Right ventricle myocardium inferior (tissue), 1 donor: ENCODE measurements around the gene CDH13. TPM values are rescaled to one million over a fixed set of nuclear protein-coding genes. Genes with fewer than 3 reads are reported as not detected.

Source experiments
- ATAC-seq: fragments of 200-7000 bp; cut with Tn5 transposase; one replicate; pipeline ENCODE4 v1.9.1; 2020; ENCODE audit warnings: mild to moderate bottlenecking, moderate library complexity
- DNase-seq: peaks from one replicate; pipeline ENCODE4 v3.0.0; 2021; ENCODE audit errors: missing footprints
- intact Hi-C: fragments of 100-400 bp; cut with DNase I; formaldehyde crosslinking; loops from one replicate; pipeline ENCODE4 v1.11.0; 2022
- total RNA-seq: library from RNA; stranded (reverse); fragmentation: NEBNext Ultra II Directional; extraction: Animal tissue kit (Norgen Biotek cat#: 25700); gene quantifications from one replicate; pipeline ENCODE4 v1.2.1, GENCODE V29; 2021
- donor health status: DM: no; HTN: yes; CAD: no; lungs with severe emphysema.

Gene CDH13
- total RNA-seq, 1 donor from 2014 or later: 173 TPM

DNA sequence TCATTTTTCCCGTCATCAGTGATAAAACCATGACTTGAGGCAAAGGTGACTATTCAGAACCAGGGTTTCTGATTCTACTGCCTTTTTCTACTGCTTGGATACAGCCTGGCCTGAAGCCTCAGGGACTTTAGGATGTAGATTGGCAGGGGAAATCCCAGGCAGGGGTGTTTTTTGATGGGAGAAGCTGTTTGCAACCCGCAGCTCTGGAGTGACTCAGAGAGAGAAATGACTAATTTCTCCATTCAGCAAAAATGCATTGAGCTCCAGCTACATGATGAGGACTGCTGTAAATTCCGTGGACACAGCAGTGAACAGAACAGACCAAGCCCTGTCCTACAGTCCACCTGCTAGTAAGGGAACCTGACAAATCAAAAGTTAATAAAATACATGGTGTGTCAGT is 560.6 kb downstream of the CDH13 start:
- no peak for ATAC-seq
- intact Hi-C loops: no loop called here
- DNase-seq: no peak

DNA sequence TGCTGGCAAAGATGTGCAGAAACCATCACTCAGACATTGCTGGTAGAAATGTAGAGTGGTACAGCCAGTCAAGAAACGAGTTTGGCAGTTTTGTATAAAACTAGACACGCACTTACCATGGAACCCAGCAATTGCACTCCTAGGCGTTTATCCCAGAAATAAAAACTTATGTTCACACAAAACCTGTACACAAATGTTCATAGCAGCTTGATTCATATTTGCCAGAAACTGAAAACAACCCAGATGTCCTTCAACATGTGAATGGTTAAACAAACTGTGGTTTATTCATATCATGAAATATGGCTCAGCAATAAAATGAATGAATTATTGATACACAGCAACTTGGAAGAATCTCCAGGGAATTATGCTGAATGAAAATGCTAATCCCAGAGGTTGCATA is 570.0 kb downstream of the CDH13 start:
- DNase-seq (no peak), ATAC-seq (no peak)
- intact Hi-C loops: no loop called here

DNA sequence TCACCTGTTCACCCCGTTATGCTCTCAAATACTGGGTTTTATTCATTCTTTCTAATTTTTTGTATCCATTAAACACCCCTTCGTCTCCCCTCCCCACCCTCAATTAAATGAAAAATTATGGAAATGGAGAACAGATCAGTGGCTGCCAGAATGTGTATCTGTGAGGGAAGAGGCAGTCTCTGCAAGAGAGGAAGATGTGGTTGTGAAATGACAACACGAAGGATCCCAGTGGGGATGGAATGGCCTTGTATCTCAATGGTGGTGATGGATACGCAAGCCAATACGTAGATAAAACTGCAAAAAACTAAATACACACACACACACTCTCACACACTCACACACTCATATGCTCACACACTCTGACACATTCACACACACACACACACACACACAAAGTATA is 570.7 kb downstream of the CDH13 start:
- ATAC-seq (no peak), DNase-seq (no peak)
- intact Hi-C loops: no loop called here

DNA sequence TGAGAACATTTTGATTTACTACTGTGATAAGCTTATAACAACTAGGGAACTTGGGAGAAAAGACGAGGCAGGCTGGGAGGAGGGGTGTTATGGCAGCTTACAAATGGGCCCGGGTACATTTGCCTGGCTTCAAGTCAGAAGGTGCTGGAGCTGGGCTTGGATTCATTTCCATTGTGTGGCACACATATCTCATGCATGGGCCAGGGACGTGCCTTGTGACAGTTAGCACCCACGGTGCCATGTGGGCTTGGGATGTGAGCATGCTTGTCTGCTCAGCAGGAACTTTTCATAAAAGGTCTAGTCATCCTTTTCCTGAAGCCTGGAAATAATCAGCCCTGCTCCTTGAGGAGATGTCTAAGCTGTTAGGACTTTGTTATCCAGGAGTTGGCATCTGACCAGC is 572.2 kb downstream of the CDH13 start:
- ATAC-seq (no peak), DNase-seq (no peak)
- intact Hi-C loops: no loop called here

DNA sequence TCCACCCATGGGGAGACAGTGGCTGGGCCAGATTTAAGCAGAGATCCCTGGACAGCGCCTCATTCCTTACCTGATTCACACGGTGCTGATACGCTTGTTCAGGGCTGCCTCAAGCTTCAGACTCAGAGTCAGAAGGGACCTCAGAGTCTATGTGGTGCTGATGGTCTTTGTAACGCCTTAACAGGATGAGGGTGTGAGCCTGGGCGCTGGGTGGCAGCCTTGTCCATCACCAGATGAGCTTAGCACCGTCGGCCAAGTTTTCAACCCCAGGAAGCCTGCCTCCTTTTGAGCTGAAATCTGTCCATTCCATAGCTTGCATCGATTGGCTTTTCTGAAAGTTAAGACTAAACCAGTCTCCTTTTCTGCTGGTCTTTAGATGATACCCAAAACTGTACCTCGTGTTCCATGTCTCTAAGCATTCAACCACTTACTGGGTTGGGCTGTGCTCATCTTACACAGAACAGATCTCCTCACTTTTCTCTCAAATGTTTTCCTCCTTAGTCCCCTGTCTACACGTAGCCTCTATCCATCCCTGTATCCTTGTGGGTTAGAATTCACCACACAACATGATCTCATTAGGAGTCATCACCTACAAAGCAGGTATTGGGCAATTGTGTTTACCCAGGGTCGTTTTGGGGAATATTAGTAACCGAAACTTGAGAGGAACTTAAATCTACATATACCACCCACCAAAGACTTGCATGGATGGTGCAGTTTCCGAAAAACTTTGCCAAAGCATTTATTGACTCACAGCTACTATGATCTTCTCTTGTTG is 573.4 kb downstream of the CDH13 start:
- ATAC-seq: peak; percentile 55
- intact Hi-C loops: loop anchor here (10.0 kb wide), 1 partner anchor 245 kb away; no protein-coding TSS in a partner anchor

DNA sequence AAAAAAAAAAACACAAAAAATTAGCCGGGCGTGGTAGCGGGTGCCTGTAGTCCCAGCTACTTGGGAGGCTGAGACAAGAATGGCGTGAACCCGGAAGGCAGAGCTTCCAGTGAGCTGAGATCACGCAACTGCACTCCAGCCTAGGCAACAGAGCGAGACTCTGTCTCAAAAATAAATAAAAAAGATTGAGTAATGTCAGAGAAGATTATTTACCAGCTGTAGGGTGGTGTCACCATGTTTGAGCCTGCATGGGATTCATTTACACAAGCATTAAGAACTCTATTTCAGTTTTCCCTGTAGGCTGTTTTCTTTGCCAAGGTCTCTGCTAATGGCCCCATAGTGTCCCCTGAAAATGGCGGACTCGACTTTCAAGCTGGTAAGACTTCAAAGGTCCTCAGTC is 575.0 kb downstream of the CDH13 start:
- DNase-seq (no peak), ATAC-seq (no peak)
- intact Hi-C loops: loop anchor here (10.0 kb wide), 1 partner anchor 243 kb away; no protein-coding TSS in a partner anchor

More for the DNA sequence above, 573.4 kb downstream of the CDH13 start:
- DNase-seq: no peak

DNA sequence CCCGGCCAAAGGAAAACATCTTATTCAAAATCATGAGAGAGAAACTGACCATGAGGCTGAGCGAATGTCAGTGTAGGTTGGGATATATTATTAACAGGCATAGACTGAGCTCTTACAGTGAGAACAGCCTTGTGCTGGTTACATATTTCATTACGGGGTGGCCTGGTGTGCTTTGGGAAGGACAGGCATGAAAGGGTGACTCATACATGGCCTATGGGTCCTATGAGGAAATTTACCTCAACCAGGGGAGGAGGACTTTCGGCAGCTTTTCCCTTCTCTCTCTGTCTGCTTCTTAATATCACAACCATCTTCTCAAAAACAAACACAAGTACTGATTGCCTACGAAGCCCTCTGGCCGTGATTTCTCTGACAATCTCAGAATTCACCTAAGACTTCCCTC is 579.1 kb downstream of the CDH13 start:
- no peak for ATAC-seq
- intact Hi-C loops: loop anchor here (10.0 kb wide), 1 partner anchor 239 kb away; no protein-coding TSS in a partner anchor
- no peak for DNase-seq

DNA sequence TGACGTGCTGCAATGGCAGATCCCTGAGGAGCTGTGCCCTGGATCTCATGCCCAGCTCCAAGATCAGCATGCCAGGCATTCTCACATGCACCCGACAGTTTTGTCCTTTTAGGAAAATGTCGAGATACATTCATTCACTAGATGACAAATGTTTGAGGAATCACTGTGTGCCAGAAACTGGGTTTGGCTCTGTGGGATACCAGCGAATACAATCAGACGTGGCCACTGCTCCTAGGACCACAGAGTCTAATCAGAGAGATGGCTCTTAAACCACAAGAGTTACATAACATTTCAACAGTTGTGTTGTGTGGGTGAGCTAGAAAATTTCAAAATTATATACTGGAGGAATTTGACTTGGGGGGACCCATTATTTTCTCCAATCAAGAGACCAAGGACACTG is 579.7 kb downstream of the CDH13 start:
- intact Hi-C loops: loop anchor here (10.0 kb wide), 1 partner anchor 238 kb away; no protein-coding TSS in a partner anchor
- DNase-seq: no peak

DNA sequence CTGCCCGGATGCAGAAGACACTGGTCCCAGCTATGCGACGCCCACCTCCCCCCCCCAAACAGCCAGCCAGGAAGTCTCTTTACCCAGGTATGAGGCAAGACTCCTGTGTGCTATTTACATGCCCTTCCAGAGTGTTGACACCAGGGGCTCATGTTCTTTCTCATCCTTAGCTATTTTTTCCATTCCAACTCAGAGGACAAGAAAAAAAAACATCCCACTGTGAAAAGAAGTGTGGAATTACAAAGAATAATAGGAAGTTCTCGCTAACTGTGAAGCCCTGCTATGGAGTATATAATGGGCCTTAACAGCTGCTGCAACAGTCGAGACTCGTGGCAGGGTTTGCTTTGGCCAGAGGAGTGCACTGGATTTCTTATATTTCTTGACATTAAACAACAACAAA is 584.9 kb downstream of the CDH13 start:
- ATAC-seq (no peak), DNase-seq (no peak)
- intact Hi-C loops: no loop called here

More for the DNA sequence above, 579.7 kb downstream of the CDH13 start:
- ATAC-seq: no peak

DNA sequence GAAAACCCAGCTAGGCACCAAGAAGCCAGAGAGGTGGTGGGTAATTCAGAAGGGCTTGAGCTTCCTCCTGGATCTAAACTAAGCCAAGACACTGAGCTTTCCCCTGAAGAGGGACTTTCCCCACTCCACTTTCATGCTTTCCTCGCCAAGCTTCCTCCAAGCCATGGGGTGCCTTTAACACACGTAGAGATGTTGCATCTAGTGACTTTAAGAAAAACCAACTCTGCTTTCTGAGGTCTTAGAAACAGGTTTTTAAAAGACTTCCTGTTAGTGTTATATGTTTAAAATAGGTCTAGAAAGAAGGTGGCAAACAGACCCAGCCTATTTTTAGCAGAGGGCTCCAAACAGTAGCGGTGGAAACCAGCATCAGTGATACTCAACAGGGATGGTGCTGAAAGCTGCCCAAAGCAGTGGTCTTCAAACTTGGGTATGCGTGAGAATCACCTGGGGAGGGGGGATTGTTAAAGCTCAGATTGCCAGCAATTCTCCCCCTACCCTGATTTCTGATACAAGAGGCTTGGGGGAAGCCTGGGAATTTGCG is 585.6 kb downstream of the CDH13 start:
- intact Hi-C loops: no loop called here
- ATAC-seq (no peak), DNase-seq (no peak)

DNA sequence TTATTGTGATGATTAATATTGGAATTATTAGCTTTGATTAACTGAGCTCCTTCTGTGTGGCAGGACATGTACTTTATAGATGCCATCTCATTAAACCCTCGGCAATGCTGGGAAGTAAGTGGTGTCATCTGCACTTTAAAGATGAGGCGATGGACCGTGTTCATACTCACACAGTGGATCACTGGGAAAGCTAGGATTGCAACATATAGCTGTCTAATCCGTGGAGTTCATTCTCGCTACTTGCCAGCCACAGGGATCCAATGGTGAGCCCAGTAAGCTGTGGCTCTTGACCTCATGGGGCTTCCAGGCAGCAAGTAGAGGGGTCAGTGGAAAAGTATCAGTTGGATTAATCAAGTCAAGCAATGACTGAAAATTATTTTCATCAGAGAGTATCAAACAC is 587.9 kb downstream of the CDH13 start:
- ATAC-seq (no peak), DNase-seq (no peak)
- intact Hi-C loops: no loop called here

DNA sequence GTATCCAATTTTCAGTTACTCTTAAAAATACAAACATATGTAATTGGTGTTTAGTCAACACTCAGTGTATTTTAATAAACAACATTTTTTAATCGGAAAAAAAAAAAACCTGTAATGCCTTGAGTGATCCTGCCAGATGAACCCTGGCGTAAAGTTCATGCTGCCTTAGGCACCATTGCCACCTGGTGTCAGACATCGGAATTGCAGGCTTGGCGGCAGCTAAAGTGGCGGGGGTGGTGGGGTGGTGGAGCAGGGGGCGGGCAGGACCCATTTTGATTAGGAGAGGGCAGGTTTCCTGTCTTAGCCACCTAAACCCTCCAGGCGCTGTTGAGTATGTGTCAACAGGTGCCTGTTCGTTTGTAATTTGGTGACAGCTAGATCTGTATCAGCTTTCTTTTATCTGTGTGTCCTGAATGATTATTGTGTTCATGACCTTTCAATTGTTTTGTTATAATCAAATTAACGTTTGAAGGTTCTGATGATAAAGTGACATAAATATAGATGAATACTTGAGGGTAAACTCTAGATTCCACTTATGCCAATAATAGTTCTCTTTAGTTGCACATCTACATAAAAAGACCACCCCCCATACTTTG is 588.7 kb downstream of the CDH13 start:
- DNase-seq (no peak), ATAC-seq (no peak)
- intact Hi-C loops: no loop called here

DNA sequence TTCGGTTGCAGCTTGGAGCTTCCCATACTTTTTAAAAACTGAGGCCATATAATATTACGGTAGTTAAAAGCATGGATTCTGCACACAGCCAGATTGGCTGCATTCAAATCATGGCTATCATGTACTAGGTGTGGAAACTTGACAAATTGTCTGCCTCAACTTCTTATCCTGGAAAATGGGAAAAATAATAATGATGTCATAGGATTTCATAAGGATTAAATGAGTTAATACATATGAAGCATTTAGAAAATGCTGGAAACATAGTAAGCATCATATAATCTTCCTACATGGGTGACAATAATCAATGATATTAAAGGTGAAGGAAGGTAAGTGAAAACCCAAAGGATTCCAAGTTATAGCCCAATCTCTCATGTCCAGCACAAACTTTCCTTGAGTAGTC is 592.5 kb downstream of the CDH13 start:
- ATAC-seq (no peak), DNase-seq (no peak)
- intact Hi-C loops: no loop called here

DNA sequence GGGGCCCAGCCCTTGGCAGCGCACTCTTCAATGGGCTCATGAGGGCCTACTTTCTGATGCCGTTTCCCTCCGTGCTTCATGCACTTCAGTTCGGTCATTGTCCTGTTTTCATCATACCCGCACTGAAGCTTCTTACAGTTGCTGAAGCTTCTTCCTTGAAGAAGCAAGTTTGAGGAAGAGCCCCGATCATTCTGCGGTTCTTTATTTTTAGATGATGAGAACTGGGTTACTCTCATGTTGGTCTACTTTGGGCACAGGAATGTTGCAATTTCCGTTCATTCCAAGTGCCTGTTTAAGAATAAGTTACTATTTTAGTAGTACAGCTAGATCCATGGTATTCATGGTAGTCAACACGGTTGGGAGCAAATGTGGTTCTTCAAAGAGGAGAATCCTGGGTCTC is 593.3 kb downstream of the CDH13 start:
- DNase-seq (no peak), ATAC-seq (no peak)
- intact Hi-C loops: no loop called here

DNA sequence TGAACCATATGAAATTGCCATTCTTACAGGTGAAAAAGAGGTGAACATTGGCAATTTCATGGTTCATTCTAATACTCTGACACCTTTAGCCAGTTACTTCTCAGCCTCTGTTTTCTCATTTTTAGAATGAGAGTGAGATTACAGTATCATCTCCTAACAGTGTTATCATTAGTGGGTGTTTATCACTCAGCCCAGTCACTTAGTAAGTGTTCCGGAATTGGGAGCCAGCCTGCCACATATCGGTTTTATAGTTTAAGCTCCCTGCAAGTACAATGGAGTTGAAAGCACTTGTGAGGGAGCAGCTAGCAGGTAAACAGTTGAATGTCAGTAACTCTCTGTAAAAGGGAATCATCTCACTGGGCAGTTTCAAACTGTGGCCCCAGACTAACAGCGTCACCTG is 597.9 kb downstream of the CDH13 start:
- intact Hi-C loops: no loop called here
- ATAC-seq: peak; percentile 39
- no peak for DNase-seq

DNA sequence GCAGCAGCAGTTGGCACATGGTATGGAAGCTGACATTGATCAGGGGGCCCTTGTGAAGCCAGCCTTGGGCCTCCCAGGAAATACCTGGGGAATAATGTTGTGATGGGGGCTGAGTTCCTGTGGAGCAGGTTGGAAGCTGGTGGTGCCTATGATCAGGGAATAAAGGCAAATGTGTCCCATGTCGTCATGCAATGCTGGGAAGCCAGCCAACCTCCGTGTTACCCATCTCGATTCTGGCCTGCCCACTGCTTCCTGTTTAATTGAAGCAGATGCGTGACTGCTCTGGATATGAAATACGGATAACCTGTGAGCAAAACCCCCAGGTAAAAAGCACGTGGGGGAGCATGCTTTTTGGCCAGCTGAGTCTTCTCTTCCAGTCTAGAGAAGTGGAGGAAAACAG is 600.6 kb downstream of the CDH13 start:
- DNase-seq: no peak
- ATAC-seq: no peak
- intact Hi-C loops: no loop called here

DNA sequence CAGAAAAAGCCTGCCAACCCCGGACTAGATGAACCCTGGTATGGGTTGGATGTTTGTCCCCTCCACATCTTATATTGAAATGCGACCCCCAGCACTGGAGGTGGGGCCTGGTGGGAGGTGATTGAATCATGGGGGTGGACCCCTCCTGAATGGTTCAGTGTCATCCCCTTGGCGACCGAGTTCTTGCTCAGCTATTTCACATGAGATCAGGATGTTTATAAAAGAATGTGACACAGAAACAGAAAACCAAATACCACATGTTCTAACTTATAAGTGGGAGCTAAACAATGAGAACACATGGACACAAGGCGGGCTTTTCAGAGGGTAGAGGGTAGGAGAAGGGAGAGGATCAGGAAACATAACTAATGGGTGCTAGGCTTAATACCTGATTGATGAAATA is 605.0 kb downstream of the CDH13 start:
- no peak for DNase-seq

DNA sequence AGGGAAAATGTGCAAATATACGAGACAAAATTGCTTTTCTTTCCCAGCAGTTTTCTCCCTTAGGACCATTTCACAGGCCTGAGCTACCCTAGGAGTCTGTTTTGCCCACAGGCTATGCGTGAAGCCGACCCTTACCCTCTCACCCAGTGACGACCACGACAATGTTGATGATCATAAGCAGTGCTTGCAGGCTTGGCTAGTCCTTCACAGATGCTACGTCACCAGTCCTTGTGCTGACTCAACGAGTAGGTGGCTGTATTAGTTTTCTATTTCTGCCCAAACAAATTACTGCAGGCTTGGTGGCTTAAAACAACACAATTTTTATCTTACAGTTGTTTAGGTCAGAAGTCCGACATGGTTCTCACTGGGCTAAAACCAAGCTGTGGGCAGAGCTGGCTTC is 606.4 kb downstream of the CDH13 start:
- ATAC-seq: no peak
- DNase-seq: no peak
- intact Hi-C loops: no loop called here

More for the DNA sequence above, 605.0 kb downstream of the CDH13 start:
- intact Hi-C loops: no loop called here
- ATAC-seq: no peak

DNA sequence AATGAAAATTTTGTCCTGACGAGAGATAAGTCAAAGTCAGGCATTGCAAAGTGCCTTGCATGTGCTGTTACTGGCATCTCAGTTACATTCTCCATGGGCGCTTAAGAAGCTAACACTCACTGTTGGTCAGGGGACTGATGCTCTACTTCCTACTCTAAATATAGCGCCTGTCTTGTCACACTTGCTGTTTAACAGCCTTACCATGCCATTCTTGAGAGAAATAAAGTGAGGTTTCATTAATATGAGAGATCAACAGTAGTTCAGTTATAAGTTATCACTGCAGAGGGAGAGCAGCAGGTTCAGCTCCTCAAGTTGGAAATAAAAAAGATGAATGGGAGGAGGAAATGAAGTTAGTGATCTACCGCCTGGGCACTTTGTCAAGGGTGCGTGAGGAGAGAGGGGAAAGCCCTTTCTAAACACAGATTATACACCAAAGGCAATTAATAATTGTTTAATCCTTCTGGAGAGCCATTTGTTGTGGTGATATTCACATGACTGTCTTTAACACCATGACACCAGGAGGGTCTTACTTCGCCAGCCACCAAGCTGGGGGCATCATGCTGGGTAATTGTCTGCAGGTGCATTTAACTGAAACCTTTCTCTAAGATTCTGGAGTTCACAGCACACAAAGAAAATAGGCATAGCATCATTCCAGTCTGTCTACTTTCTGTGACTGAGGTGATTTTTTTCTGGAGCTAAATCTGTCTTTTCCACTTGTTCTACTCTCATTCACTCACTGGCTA is 612.4 kb downstream of the CDH13 start:
- DNase-seq (no peak), ATAC-seq (no peak)
- intact Hi-C loops: no loop called here

DNA sequence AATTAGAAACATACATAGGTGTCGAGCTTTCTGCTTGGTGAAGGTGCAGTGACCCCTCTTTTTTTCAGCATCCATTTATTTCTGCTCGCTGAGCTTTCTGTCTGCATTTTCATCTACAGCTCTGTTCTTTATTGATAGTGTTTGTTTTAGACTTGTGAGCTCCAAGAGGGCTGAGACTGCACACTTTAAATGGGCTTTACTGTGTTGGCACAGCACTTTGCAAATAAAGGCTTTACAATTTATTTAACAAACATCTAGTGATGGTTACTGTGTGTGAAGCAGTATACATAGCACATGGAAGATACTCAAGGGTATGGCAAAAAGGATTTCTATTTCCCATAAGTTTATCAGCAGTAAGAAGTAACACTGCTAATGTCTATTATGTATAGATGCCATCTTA is 617.3 kb downstream of the CDH13 start:
- DNase-seq (no peak), ATAC-seq (no peak)
- intact Hi-C loops: no loop called here
